Measurements from ENCODE around the gene RAPGEF6.
"Not testable (repeated sequence)": the region's sequence is repeated elsewhere in the genome, so short reads cannot be mapped to it uniquely, and the experiment has no call there.

The RAPGEF6 gene, protein sequence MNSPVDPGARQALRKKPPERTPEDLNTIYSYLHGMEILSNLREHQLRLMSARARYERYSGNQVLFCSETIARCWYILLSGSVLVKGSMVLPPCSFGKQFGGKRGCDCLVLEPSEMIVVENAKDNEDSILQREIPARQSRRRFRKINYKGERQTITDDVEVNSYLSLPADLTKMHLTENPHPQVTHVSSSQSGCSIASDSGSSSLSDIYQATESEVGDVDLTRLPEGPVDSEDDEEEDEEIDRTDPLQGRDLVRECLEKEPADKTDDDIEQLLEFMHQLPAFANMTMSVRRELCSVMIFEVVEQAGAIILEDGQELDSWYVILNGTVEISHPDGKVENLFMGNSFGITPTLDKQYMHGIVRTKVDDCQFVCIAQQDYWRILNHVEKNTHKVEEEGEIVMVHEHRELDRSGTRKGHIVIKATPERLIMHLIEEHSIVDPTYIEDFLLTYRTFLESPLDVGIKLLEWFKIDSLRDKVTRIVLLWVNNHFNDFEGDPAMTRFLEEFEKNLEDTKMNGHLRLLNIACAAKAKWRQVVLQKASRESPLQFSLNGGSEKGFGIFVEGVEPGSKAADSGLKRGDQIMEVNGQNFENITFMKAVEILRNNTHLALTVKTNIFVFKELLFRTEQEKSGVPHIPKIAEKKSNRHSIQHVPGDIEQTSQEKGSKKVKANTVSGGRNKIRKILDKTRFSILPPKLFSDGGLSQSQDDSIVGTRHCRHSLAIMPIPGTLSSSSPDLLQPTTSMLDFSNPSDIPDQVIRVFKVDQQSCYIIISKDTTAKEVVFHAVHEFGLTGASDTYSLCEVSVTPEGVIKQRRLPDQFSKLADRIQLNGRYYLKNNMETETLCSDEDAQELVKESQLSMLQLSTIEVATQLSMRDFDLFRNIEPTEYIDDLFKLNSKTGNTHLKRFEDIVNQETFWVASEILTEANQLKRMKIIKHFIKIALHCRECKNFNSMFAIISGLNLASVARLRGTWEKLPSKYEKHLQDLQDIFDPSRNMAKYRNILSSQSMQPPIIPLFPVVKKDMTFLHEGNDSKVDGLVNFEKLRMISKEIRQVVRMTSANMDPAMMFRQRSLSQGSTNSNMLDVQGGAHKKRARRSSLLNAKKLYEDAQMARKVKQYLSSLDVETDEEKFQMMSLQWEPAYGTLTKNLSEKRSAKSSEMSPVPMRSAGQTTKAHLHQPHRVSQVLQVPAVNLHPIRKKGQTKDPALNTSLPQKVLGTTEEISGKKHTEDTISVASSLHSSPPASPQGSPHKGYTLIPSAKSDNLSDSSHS (N-terminal part only)

GRCh38 chr5:131634996-131635683 is at the start of gene RAPGEF6:
Gene RAPGEF6, minus strand, starts transcription at chr5:131635229. Its CDS starts 199 bp downstream, at chr5:131635030.
- DNase-seq (ENCODE audit: low spot score): peak; percentile 99

- DNase-seq (ENCODE audit: low spot score): no peak
Observed at GRCh38 chr5:131684595-131684994, 49.6 kb upstream of the RAPGEF6 start.

GRCh38 chr5:131684051-131684450 is 49.0 kb upstream of the RAPGEF6 start:
- DNase-seq (ENCODE audit: low spot score): no peak

- no peak for DNase-seq (ENCODE audit: low spot score)
Observed at GRCh38 chr5:131682826-131683225, 47.8 kb upstream of the RAPGEF6 start.

DNA sequence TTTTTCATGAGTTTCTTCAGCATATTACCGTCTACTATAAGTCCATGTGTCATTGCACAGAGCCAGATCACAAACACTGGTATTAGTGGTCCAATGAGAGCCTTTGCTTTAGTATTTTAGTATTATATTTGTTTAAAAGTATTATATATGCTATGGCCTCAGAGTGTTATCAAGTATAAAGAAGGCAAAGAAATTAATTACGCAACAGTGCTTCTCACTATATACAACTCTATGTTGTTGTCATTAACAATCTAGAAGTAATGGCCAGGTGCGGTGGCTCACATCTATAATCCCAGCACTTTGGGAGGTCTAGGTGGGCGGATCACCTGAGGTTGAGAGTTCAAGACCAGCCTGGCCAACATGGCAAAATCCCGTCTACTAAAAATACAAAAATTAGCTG is 47.1 kb upstream of the RAPGEF6 start:
- DNase-seq (ENCODE audit: low spot score): no peak

- no peak for DNase-seq (ENCODE audit: low spot score)
Observed at GRCh38 chr5:131679911-131680310, 44.9 kb upstream of the RAPGEF6 start.

- DNase-seq (ENCODE audit: low spot score): not testable (repeated sequence)
Observed at GRCh38 chr5:131678273-131678672, 43.2 kb upstream of the RAPGEF6 start.

DNA sequence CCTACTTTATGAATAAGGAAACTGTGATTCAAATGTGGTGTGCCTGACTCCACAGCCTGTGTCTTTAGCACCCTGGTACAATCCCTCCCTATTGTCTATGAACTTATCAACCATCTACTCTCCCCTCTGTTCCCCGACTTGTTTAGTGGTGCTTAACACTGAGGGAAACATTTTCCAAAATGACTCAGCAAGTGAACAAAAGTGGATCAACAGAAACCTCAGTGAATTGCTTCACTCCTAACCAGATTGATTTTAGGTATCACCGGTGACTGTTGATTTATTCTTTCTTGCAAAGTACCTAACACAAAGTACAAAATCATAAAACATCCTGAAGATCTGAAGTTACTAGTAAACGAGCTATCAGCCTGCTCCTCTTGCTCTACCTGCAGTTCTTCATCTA is 42.1 kb upstream of the RAPGEF6 start:
- no peak for DNase-seq (ENCODE audit: low spot score)

GRCh38 chr5:131672776-131673175 is 37.7 kb upstream of the RAPGEF6 start:
- no peak for DNase-seq (ENCODE audit: low spot score)

GRCh38 chr5:131671994-131672655 is 37.1 kb upstream of the RAPGEF6 start:
- DNase-seq (ENCODE audit: low spot score): no peak

GRCh38 chr5:131671409-131671808 is 36.4 kb upstream of the RAPGEF6 start:
- DNase-seq (ENCODE audit: low spot score): no peak

DNA sequence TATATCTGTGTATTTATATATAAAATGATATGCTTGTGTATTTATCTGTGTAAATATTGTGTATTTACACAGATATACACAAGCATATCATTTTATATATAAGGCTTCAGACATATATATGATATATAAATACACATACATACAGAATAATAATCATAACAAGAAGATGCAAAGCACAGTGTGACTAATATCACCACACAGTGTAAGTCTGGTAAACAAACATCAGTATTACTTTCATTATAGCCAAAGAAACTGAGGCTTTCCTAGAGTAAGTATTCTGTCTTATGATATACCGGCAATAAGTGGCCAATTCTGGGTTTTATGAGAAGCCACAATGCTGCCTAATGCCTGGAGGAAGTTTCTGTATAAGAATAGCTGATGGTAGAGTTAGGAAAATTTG is 29.9 kb upstream of the RAPGEF6 start:
- no peak for DNase-seq (ENCODE audit: low spot score)

GRCh38 chr5:131661933-131662332 is 26.9 kb upstream of the RAPGEF6 start:
- DNase-seq (ENCODE audit: low spot score): no peak

GRCh38 chr5:131659841-131660240 is 24.8 kb upstream of the RAPGEF6 start:
- no peak for DNase-seq (ENCODE audit: low spot score)

- DNase-seq (ENCODE audit: low spot score): no peak
Observed at GRCh38 chr5:131659290-131659689, 24.3 kb upstream of the RAPGEF6 start.

DNA sequence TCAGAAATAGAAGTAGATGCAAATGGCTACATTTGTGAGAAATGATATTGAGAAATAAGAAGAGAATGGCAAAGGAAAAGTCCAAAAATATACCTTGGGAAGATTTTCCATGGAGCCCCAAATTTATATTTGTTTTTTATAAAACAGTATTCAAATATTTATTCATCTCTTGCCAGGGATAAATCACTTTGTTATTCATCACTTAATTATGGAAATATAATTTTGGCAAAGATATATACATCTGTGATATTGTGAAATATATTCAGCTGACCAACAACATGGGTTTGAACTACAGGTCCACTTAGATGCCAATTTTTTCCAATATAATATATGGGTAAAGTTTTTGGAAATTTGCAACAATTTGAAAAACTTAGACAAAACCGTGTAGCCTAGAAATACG is 19.7 kb upstream of the RAPGEF6 start:
- DNase-seq (ENCODE audit: low spot score): no peak

DNA sequence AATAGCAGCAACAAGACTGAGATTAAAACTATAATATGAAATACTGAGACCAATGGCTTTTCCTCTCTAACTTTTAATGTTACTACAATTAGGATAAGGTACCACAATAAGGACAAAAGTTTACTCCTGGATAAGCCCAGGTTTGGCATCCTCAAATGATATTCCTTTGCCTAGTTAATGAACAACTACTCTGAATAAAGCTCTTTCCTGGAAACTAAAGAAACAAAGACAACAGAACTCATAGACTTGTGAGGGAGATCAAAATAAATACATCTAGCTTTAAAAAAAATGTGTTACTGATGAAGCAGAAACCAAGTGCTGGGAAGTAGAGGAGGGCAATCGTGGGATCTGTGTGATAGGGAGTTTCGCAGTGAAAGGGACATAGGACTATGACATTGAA is 19.3 kb upstream of the RAPGEF6 start:
- DNase-seq (ENCODE audit: low spot score): no peak

GRCh38 chr5:131649161-131649560 is 14.1 kb upstream of the RAPGEF6 start:
- no peak for DNase-seq (ENCODE audit: low spot score)

GRCh38 chr5:131647048-131647769 is 12.2 kb upstream of the RAPGEF6 start:
- no peak for DNase-seq (ENCODE audit: low spot score)

- no peak for DNase-seq (ENCODE audit: low spot score)
Observed at GRCh38 chr5:131644822-131645221, 9.8 kb upstream of the RAPGEF6 start.

Data from CD4-positive, alpha-beta T cell treated with Interleukin-2 at 100 ng/mL for 4 hours (primary cell).